ENCODE measurements around the gene SLC2A9. TPM values are rescaled to one million over a fixed set of nuclear protein-coding genes. Genes with fewer than 3 reads are reported as not detected.

Gene SLC2A9
- total and polyA plus RNA-seq, 2 of the 8 experiments (the other 6 are each of a cell fraction or from before 2014, with no cell fraction given) = 0.20 to 0.26 TPM

DNA sequence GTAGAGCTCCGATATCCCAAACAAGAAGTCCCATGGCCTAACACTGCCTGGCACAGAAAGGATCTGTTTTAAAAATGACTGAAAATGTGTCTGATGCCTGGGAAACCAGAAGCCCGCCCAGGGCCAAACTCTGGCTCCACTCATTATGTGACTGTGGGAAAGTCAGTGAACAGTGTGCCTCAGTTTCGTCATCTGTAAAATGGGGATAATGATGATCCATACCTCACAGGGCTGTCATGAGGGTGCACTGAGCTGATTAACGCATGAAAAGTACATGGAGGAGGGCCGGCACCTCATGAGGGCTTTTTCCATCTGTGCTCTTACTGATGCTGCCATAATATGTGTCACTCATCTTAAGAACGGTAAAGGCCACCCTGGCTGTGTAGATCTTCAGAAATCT lies 5.1 kb downstream of the SLC2A9 start:
- no peak overlapping the region for H3K9ac ChIP-seq (replicated peaks in 1 of 4; ENCODE audit: extremely low read depth in 1 of 4, low read depth in 3 of 4, low read length in 3 of 4)
- no peaks in the 10 kb centered on the region for H3K9me3 ChIP-seq (ENCODE audit: insufficient read depth in 2 of 2, low read depth in 1 of 2, low read length in 1 of 2)
- H3K4ac ChIP-seq (replicated peaks; ENCODE audit: insufficient read length, low read depth, low read length) = no peak overlapping the region
- no peak overlapping the region for H3K23ac ChIP-seq (ENCODE audit: insufficient read length)
- H2BK20ac ChIP-seq (ENCODE audit: low read length) = no peak overlapping the region
- H3K23me2 ChIP-seq (ENCODE audit: low read depth, low read length) = peaks cover 6% of the 10 kb centered on the region; the same call in 1 of the 2 replicates
- no peaks in the 10 kb centered on the region for H3K36me3 ChIP-seq (ENCODE audit: control insufficient read depth in 2 of 4, insufficient read depth in 4 of 4, low read length in 3 of 4)
- no peak overlapping the region for H4K91ac ChIP-seq (replicated peaks; ENCODE audit: insufficient read length, low read length)
- H3K14ac ChIP-seq (ENCODE audit: insufficient read length) = no peak overlapping the region
- H3K4me2 ChIP-seq (ENCODE audit: insufficient read depth in 1 of 2, low read depth in 2 of 2, low read length in 2 of 2) = no peak overlapping the region
- FAIRE-seq (no peak), DNase-seq (ENCODE audit: low read depth in 1 of 2, low spot score in 2 of 2) (no peak)
- H4K5ac ChIP-seq (ENCODE audit: insufficient read length, low read depth, low read length) = no peak overlapping the region
- no peak overlapping the region for H3K27ac ChIP-seq (ENCODE audit: low read depth, low read length)
- H2BK12ac ChIP-seq (ENCODE audit: low read depth, low read length) = no peak overlapping the region
- CTCF ChIA-PET (ENCODE audit: partially characterized antibody) = interaction anchor here (0.6 to 9.1 kb wide), 41 partner anchors 9 to 327 kb away, joined by 3 to 211 read pairs (median 9); no protein-coding TSS in a partner anchor
- no peak overlapping the region for H2BK15ac ChIP-seq (ENCODE audit: low read length)
- H3K56ac ChIP-seq (replicated peaks; ENCODE audit: insufficient read length, low read depth, low read length) = no peak overlapping the region
- peaks cover 0 to 12% (median 6%) of the 10 kb centered on the region in 4 experiments; a peak in 4 of 7 replicates for H3K27me3 ChIP-seq (replicated peaks in 1 of 4; ENCODE audit: control insufficient read depth in 3 of 4, extremely low read depth in 1 of 4, insufficient read depth in 3 of 4, low read length in 3 of 4)
- 0 out of 2 replicates have a peak, but pooled peaks cover 2% of the 10 kb centered on the region for H3K79me1 ChIP-seq (ENCODE audit: low read depth, low read length)
- no peak overlapping the region for H2BK5ac ChIP-seq (ENCODE audit: low read depth, low read length)
- 74% methylated on average over 6 of the region's 6 CpGs; no CpG with 5 or more reads in 1 of the 2 experiments for WGBS, 2 experiments (ENCODE audit: extremely low coverage in 1 of 2, insufficient coverage in 1 of 2, insufficient read length in 1 of 2, insufficient replicate concordance in 2 of 2, low coverage in 1 of 2, low lambda C conversion rate in 2 of 2, missing lambda C conversion rate in 1 of 2)
- no peaks in the 10 kb centered on the region for H3K79me2 ChIP-seq (ENCODE audit: control insufficient read depth in 1 of 2, insufficient read depth in 2 of 2, low read length in 2 of 2)
- no peaks in the 10 kb centered on the region for H4K20me1 ChIP-seq (replicated peaks in 1 of 2; ENCODE audit: control insufficient read depth in 1 of 2, insufficient read depth in 2 of 2, low read length in 2 of 2)
- no peak overlapping the region for H3K18ac ChIP-seq (ENCODE audit: extremely low read depth, low read length)
- H2AK5ac ChIP-seq (ENCODE audit: low read depth, low read length) = no peak overlapping the region
- no peak overlapping the region for H2AFZ ChIP-seq (ENCODE audit: low read length)
- H2BK120ac ChIP-seq (replicated peaks; ENCODE audit: low read depth, low read length) = no peak overlapping the region
- no peak overlapping the region for H4K8ac ChIP-seq (ENCODE audit: extremely low read depth, insufficient read depth, low read length)
- H3K4me3 ChIP-seq (ENCODE audit: extremely low read depth in 1 of 4, insufficient read depth in 2 of 4, low read depth in 3 of 4, low read length in 4 of 4) = no peak overlapping the region
- H3K4me1 ChIP-seq (replicated peaks in 1 of 4; ENCODE audit: control insufficient read depth in 3 of 4, insufficient read depth in 4 of 4, low read length in 3 of 4) = peaks cover 0 to 12% (median 4%) of the 10 kb centered on the region in 4 experiments; a peak in 5 of 7 replicates
- POLR2A ChIA-PET (ENCODE audit: partially characterized antibody) = no interaction called here
- TF ChIP-seq SP4 (IDR thresholded peaks at IDR 0.05; ENCODE audit: low read length) (no peak), SP1 (IDR thresholded peaks at IDR 0.05; ENCODE audit: low read depth, low read length) (no peak), CBX8 (IDR thresholded peaks at IDR 0.05; ENCODE audit: borderline replicate concordance, low read depth, low read length) (no peak), HDAC2 (IDR thresholded peaks at IDR 0.05; ENCODE audit: borderline replicate concordance in 1 of 2, low read depth in 2 of 2, low read length in 2 of 2) (no peak), HDAC6 (IDR thresholded peaks at IDR 0.05; ENCODE audit: low read depth, low read length) (no peak), TAF7 (optimal IDR thresholded peaks at IDR 0.05; ENCODE audit: borderline replicate concordance, low read depth, low read length) (no peak), RBBP5 (IDR thresholded peaks at IDR 0.05; ENCODE audit: borderline replicate concordance, low read depth, low read length) (no peak), KDM1A (IDR thresholded peaks at IDR 0.05; ENCODE audit: borderline replicate concordance, low read length) (no peak), RAD21 (IDR thresholded peaks at IDR 0.05 in 1 of 2, conservative IDR thresholded peaks at IDR 0.05 in 1 of 2; ENCODE audit: low read depth in 2 of 2, low read length in 2 of 2) (no peak), RFX5 (IDR thresholded peaks at IDR 0.05; ENCODE audit: borderline replicate concordance, low read depth, low read length) (no peak), KDM5A (IDR thresholded peaks at IDR 0.05; ENCODE audit: low read length) (no peak)
- TF ChIP-seq, protein P1, sequence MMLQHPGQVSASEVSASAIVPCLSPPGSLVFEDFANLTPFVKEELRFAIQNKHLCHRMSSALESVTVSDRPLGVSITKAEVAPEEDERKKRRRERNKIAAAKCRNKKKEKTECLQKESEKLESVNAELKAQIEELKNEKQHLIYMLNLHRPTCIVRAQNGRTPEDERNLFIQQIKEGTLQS (IDR thresholded peaks at IDR 0.05; ENCODE audit: insufficient read depth, low read depth, low read length) = no peak
